Mammary epithelial cell (primary cell): ENCODE results near the gene PINK1.

ENCODE experiments used
- CTCF ChIP-seq, 2 donors: IDR thresholded peaks in 1 of 2; conservative IDR thresholded peaks in 1 of 2; 2 replicates each; pipeline ENCODE4 v1.5.1; 2011 to 2012; ENCODE audit warnings: inconsistent platforms in 2 of 2, low read length in 2 of 2, mild to moderate bottlenecking in 2 of 2, control low read depth in 1 of 2, low read depth in 1 of 2; ENCODE audit not compliant: insufficient read depth in 1 of 2; ENCODE audit errors: extremely low read depth in 1 of 2
- EZH2 ChIP-seq: IDR thresholded peaks from 2 replicates; pipeline ENCODE4 v1.6.1; 2012; ENCODE audit warnings: low read length, inconsistent platforms, borderline replicate concordance

GRCh38 chr1:20596106-20596505 lies 37.2 kb upstream of the PINK1 start:
- TF ChIP-seq CTCF (conservative IDR thresholded peaks at IDR 0.05 in 1 of 2, IDR thresholded peaks at IDR 0.05 in 1 of 2; ENCODE audit: extremely low read depth in 1 of 2, insufficient read depth in 1 of 2, low read depth in 1 of 2, low read length in 2 of 2) (no peak), EZH2 (no peak)
